HG02840 (cell line): Measurements from ENCODE around the gene PCED1B.
A peak's percentile ranks its signal among the peaks of the same experiment; 100 is the strongest.
"Not testable (repeated sequence)": the region's sequence is repeated elsewhere in the genome, so short reads cannot be mapped to it uniquely, and the experiment has no call there.

Source experiments
- ATAC-seq: cut with Tn5 transposase; IDR thresholded peaks from one replicate; pipeline ENCODE4 v1.9.1; 2021; ENCODE audit warnings: mild to moderate bottlenecking, moderate library complexity, moderate number of reproducible peaks; ENCODE audit not compliant: unreplicated experiment, low FRiP score

Gene PCED1B

DNA sequence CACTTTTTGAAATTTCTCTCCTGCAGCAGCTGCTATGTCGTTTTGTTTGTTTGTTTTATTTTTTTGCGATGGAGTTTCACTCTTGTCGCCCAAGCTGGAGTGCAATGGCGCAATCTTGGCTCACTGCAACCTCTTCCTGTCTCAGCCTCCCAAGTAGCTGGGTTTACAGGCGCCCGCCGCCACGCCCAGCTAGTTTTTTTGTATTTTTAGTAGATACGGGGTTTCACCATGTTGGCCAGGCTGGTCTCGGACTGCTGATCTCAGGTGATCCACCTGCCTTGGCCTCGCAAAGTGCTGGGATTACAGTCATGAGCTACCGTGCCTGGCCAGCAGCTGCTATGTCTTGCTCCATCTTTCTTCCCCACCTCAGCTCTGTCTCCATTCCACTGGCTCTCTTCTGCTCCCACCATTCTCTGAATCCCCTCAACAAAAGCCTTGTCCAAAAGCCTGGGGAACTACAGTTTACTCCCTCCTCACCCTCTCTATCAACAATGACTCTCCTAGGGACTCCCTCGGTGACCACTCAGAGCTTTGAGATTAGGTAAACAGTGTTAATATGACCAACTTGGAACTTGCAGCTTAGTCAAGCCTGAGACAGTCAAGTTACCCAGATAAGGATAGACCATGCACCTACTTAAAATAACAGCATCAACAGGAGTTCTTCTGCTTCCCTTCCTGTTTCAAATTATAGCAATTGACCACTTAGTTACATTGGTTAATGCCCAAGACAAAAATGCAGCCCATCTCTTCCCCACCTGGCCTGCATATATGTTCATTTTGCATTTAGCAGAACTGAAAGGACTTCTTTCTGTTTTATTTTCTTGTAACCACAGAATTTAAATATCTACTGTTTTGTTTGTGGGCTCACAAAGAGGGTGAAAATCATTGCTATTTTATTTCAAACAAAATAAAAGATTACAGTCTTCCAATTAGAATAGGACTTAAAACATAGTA lies 189.4 kb downstream of the PCED1B start:
- ATAC-seq = peak; percentile 79

DNA sequence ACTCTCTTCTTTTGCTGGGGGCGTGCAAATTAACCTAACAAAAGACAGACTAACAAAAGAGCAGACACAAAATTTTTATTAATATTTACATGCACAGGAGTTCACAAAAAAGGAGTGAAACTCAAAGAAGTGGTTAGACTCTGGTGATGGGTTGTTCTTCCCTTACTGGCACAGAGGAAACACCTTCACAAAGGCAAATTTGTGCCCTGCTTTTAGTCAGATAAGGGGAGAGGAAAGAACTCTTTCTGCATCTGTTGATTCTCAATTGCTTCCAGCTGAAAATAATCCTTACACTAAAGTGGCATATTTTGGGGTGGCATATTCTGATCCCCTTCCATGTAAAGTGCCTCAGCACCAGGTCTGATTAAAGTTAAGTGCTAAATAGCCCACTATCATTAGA lies 190.5 kb downstream of the PCED1B start:
- no peak for ATAC-seq

GRCh38 chr12:47270782-47271664 lies 191.6 kb downstream of the PCED1B start:
- ATAC-seq = no peak

DNA sequence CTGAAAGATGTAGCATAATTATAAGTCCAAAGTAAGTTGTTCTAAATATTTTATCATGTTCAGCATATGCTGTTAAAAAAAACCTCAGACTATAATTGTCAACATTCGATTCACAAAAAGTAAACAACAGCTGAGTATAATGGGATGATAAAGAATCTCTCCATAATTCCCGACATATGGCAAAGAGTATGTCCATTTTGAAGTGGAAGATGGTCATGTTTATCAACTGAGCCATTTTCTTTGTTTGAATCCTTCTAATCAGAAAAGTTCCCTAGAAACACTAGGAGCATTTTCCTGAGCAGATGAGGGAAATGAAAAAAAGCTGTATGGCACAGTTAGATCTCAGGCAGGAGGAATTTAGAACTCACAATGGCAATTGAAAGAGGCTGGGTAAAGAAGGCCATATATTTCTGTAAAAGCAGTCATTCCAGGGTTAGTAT lies 192.4 kb downstream of the PCED1B start:
- ATAC-seq = no peak

DNA sequence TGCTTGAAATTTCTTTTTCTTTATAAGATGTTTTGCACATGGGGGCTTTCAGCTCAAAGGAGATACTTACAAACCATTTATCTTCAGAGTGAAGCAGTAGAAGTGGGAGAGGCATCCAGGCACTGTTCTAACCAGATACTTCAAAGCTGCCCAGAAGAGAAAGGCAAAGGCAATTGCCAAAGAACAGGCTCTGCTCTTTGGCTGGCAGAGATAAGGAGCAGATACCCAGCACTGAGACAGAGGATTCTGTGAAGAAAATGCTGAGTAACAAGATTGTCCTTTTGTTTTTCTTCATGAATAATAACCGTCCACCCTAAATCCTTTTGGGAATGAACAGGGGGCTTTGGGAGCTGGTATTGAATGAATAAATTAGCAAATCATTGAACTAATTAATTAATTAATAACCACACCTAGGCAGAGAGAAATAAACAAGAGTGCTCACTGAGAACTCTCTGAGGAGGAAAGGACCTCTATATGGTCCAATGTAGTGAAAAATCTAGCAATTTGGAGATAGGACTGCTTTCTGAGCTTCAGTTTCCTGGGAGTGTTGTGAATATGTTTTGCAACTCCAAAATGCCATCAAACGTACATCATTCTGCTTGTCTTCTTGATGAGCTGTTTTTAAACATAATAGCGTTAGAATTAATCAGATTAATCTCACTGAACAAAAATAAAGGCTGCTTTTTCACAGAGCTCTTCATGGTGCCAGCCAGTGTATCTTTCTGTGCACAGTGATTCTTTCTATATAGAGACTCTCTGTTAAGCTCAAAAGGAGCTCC lies 193.2 kb downstream of the PCED1B start:
- ATAC-seq = no peak

GRCh38 chr12:47273191-47273626 lies 193.8 kb downstream of the PCED1B start:
- ATAC-seq = no peak

DNA sequence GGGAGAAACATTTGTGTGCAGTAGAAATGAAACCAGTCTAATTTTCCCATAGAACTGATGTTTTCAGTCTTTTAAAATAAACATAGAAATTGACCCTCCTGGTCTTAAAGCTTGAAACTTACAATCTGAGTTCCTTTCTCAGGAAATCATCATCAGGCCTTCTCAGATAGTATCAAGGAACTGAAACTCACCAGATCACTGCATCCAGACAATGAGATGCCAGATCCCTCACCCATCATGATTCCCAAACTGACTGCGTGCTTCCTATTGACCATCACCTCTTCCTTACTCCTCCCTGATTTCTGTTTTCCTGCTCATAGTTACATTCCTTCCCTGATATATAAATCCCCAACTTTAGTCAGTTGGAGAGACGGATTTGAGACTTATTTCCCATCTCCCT lies 195.3 kb downstream of the PCED1B start:
- no peak for ATAC-seq

- no peak for ATAC-seq
Measured at GRCh38 chr12:47276253-47276620, 196.8 kb downstream of the PCED1B start.

GRCh38 chr12:47276621-47277309 lies 197.3 kb downstream of the PCED1B start:
- ATAC-seq = peak; percentile 93

DNA sequence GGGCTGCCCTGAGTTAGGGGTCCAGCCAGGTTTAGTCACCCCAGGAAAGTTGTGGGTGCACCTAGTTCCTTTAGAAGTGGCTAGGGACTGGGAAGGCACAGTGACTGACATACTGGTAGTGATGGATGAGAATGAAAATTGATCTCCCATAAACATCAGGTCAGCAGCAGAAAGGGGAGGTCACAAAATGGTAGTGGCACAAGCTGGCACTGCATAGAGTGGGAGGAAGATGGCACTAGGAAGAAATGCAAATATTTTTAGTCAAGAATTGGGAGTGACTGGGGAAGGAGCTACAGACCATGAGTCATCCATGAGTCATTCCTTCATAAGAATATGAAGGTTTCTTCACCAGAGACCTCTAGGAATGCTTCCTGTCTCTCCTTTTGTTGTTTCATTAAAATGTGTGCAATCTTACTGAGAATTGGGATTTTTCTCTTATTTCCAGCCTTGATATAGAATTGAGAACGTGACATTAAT lies 198.6 kb downstream of the PCED1B start:
- no peak for ATAC-seq

- not testable (repeated sequence) for ATAC-seq
Measured at GRCh38 chr12:47279758-47280157, 200.3 kb downstream of the PCED1B start.

DNA sequence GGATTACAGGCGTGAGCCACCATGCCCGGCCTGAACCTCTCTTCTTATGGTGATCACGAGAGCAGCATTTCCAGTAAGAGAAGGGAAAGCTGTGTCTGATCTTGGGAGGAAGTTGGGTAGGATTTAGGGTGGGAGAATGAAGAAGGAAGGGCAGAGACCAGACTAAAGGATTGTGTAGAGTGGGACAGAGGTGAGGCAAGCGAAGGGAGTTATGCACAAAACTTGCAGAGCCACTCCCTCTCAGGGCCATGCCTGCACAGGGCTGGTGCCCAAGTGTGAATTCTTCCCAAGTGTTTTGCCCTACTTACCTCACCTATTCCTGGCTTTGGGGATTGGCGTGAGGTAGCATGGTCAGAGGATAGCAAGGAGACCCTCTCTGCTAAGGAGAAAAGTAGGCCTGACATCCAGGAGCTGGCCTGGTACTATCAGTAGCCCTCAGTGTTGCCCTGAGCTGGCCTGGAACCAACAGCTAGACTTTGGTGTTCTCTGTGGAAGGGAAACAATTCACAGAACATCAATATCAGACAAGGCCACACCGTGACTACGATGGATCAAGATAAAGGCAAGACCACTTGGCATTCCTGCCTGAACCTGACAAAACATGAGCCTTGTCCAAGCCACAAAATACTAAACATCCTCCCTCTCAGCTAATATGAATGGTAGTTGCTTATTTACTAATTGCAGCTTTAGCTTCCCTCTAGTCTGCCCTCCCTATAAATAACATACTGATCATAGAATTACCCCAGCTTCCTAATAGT lies 201.3 kb downstream of the PCED1B start:
- no peak for ATAC-seq

GRCh38 chr12:47281667-47282171 lies 202.3 kb downstream of the PCED1B start:
- no peak for ATAC-seq

- no peak for ATAC-seq
Measured at GRCh38 chr12:47282206-47282605, 202.8 kb downstream of the PCED1B start.
